Thymus (tissue), 11 donors: ENCODE results near the gene LCN12. TPM values are rescaled to one million over a fixed set of nuclear protein-coding genes. Genes with fewer than 3 reads are reported as not detected.

Experiments used
- DNase-seq, 9 donors: peaks; one replicate each; pipeline ENCODE4 v3.0.0-alpha.2; 2013; ENCODE audit warnings: low spot score in 9 of 9, low read depth in 6 of 9, missing footprints in 1 of 9
- H3K27ac ChIP-seq, 2 donors: one replicate each; pipeline ENCODE4 v1.5.1; 2013; ENCODE audit warnings: control low read depth in 1 of 2, low read depth in 1 of 2, low read length in 1 of 2, mild to moderate bottlenecking in 1 of 2, moderate library complexity in 1 of 2
- H3K27me3 ChIP-seq, 2 donors: one replicate each; pipeline ENCODE4 v1.5.1; 2013; ENCODE audit warnings: low read length in 1 of 2; ENCODE audit not compliant: control insufficient read depth in 2 of 2, insufficient read depth in 1 of 2
- H3K36me3 ChIP-seq, 2 donors: one replicate each; pipeline ENCODE4 v1.5.1; 2013; ENCODE audit warnings: low read length in 1 of 2, mild to moderate bottlenecking in 1 of 2, moderate library complexity in 1 of 2; ENCODE audit not compliant: control insufficient read depth in 2 of 2, insufficient read depth in 2 of 2
- H3K4me1 ChIP-seq, 2 donors: one replicate each; pipeline ENCODE4 v1.5.1; 2013; ENCODE audit warnings: low read length in 2 of 2; ENCODE audit not compliant: control insufficient read depth in 2 of 2, insufficient read depth in 2 of 2
- H3K4me3 ChIP-seq, 2 donors: one replicate each; pipeline ENCODE4 v1.5.1; 2013; ENCODE audit warnings: low read length in 2 of 2, control low read depth in 1 of 2, mild to moderate bottlenecking in 1 of 2
- H3K9me3 ChIP-seq, 2 donors: one replicate each; pipeline ENCODE4 v1.5.1; 2013; ENCODE audit warnings: low read length in 1 of 2, mild to moderate bottlenecking in 1 of 2; ENCODE audit not compliant: control insufficient read depth in 2 of 2, insufficient read depth in 1 of 2
- WGBS: extraction: QIAGEN DNeasy Blood & Tissue Kit; methylation state at CpG from one replicate; pipeline ENCODE4 v1.1.7; 2013; 5-methylcytosine and 5-hydroxymethylcytosine counted together
- polyA plus RNA-seq: library from polyadenylated mRNA; stranded (reverse); fragments of 200-250 nt; gene quantifications from one replicate; pipeline ENCODE4 v1.2.3, GENCODE V29; 2013
- total RNA-seq: library from RNA; stranded (reverse); fragments of 120-200 nt; gene quantifications from one replicate; pipeline ENCODE4 v1.2.4, GENCODE V29; 2013
- donor health status: healthy.

The LCN12 gene
- total and polyA plus RNA-seq, 2 donors: 4.2 to 14.4 TPM

- Histone ChIP-seq H3K27ac (no peak overlapping the region), H3K36me3 (no peaks in the 10 kb centered on the region), H3K27me3 (no peaks in the 10 kb centered on the region), H3K4me1 (peaks cover 8 to 32% of the 10 kb centered on the region in 2 donors), H3K9me3 (peaks cover 0 to 2% of the 10 kb centered on the region in 2 donors), H3K4me3 (no peak overlapping the region)
- DNase-seq: no peak
- WGBS: 90% methylated on average over 19 of the region's 19 CpGs
Observed at GRCh38 chr9:136953771-136954269, 1.7 kb downstream of the LCN12 start.

GRCh38 chr9:136954270-136955083 is 2.4 kb downstream of the LCN12 start:
- no peak overlapping the region for H3K27ac ChIP-seq
- H3K9me3 ChIP-seq: peaks cover 0 to 3% of the 10 kb centered on the region in 2 donors
- DNase-seq: no peak
- H3K36me3 ChIP-seq: no peaks in the 10 kb centered on the region
- H3K27me3 ChIP-seq: no peaks in the 10 kb centered on the region
- peaks cover 13 to 32% of the 10 kb centered on the region in 2 donors for H3K4me1 ChIP-seq
- 95% methylated on average over 25 of the region's 25 CpGs for WGBS
- no peak overlapping the region for H3K4me3 ChIP-seq

GRCh38 chr9:136955202-136955942 is 3.3 kb downstream of the LCN12 start:
- no peak overlapping the region for H3K4me3 ChIP-seq
- H3K4me1 ChIP-seq: peaks cover 21 to 37% of the 10 kb centered on the region in 2 donors
- peaks cover 0 to 3% of the 10 kb centered on the region in 2 donors for H3K9me3 ChIP-seq
- H3K27ac ChIP-seq: no peak overlapping the region
- no peaks in the 10 kb centered on the region for H3K27me3 ChIP-seq
- WGBS: 90% methylated on average over 14 of the region's 14 CpGs
- DNase-seq: no peak
- H3K36me3 ChIP-seq: no peaks in the 10 kb centered on the region

GRCh38 chr9:136955943-136956335 is 3.9 kb downstream of the LCN12 start:
- Histone ChIP-seq H3K4me3 (no peak overlapping the region), H3K36me3 (no peaks in the 10 kb centered on the region), H3K4me1 (peaks cover 21 to 37% of the 10 kb centered on the region in 2 donors), H3K27ac (no peak overlapping the region), H3K9me3 (peaks cover 0 to 6% of the 10 kb centered on the region in 2 donors), H3K27me3 (no peaks in the 10 kb centered on the region)
- DNase-seq: no peak
- 99% methylated on average over 9 of the region's 9 CpGs for WGBS

- peaks cover 25 to 38% of the 10 kb centered on the region in 2 donors for H3K4me1 ChIP-seq
- WGBS: 97% methylated on average over 4 of the region's 4 CpGs
Observed at GRCh38 chr9:136956604-136957003, 4.5 kb downstream of the LCN12 start.

GRCh38 chr9:136957461-136957860 is 5.4 kb downstream of the LCN12 start:
- 94% methylated on average over 1 of the region's 1 CpG for whole genome bisulfite sequencing
- Histone ChIP-seq H3K36me3 (no peaks in the 10 kb centered on the region), H3K27ac (no peak overlapping the region), H3K4me1 (peaks cover 25 to 40% of the 10 kb centered on the region in 2 donors), H3K4me3 (no peak overlapping the region), H3K27me3 (no peaks in the 10 kb centered on the region), H3K9me3 (peaks cover 0 to 7% of the 10 kb centered on the region in 2 donors)
- DNase-seq: no peak

More at GRCh38 chr9:136956604-136957003, 4.5 kb downstream of the LCN12 start:
- H3K9me3 ChIP-seq: peaks cover 0 to 7% of the 10 kb centered on the region in 2 donors
- H3K27me3 ChIP-seq: no peaks in the 10 kb centered on the region
- H3K36me3 ChIP-seq: no peaks in the 10 kb centered on the region
- H3K4me3 ChIP-seq: no peak overlapping the region
- no peak for DNase-seq
- no peak overlapping the region for H3K27ac ChIP-seq

GRCh38 chr9:136957901-136958300 is 5.8 kb downstream of the LCN12 start:
- no peak overlapping the region for H3K4me3 ChIP-seq
- DNase-seq: no peak
- H3K9me3 ChIP-seq: peaks cover 0 to 7% of the 10 kb centered on the region in 2 donors
- H3K36me3 ChIP-seq: no peaks in the 10 kb centered on the region
- no peak overlapping the region for H3K27ac ChIP-seq
- peaks cover 27 to 45% of the 10 kb centered on the region in 2 donors for H3K4me1 ChIP-seq
- H3K27me3 ChIP-seq: no peaks in the 10 kb centered on the region
- 96% methylated on average over 6 of the region's 6 CpGs for WGBS

- no peak for DNase-seq
- no peaks in the 10 kb centered on the region for H3K36me3 ChIP-seq
- WGBS: 98% methylated on average over 7 of the region's 7 CpGs
- peaks cover 0 to 7% of the 10 kb centered on the region in 2 donors for H3K9me3 ChIP-seq
- H3K4me1 ChIP-seq: peaks cover 27 to 50% of the 10 kb centered on the region in 2 donors
- no peak overlapping the region for H3K27ac ChIP-seq
- no peaks in the 10 kb centered on the region for H3K27me3 ChIP-seq
- H3K4me3 ChIP-seq: no peak overlapping the region
Observed at GRCh38 chr9:136958473-136958872, 6.4 kb downstream of the LCN12 start.
